Ishikawa (cell line): ENCODE data around the gene DENR.

Source experiments
- CEBPB ChIP-seq: IDR thresholded peaks from 2 replicates; pipeline ENCODE4 v1.6.1; 2012
- CREB1 ChIP-seq: IDR thresholded peaks from 2 replicates; pipeline ENCODE4 v1.6.1; 2012; ENCODE audit warnings: low read depth
- EGR1 ChIP-seq: IDR thresholded peaks from 2 replicates; pipeline ENCODE4 v1.6.1; 2012
- EP300 ChIP-seq: IDR thresholded peaks from 2 replicates; pipeline ENCODE4 v1.6.1; 2012; ENCODE audit warnings: borderline replicate concordance
- FOXM1 ChIP-seq: IDR thresholded peaks from 2 replicates; pipeline ENCODE4 v1.6.1; 2012; ENCODE audit warnings: low read depth, borderline replicate concordance
- NFIC ChIP-seq: IDR thresholded peaks from 2 replicates; pipeline ENCODE4 v1.6.1; 2012
- RAD21 ChIP-seq: IDR thresholded peaks from 2 replicates; pipeline ENCODE4 v1.6.1; 2012; ENCODE audit warnings: low read depth
- TAF1 ChIP-seq: IDR thresholded peaks from 2 replicates; pipeline ENCODE4 v1.6.1; 2012; ENCODE audit warnings: low read depth, mild to moderate bottlenecking
- TCF12 ChIP-seq: IDR thresholded peaks from 2 replicates; pipeline ENCODE4 v1.6.1; 2012; ENCODE audit warnings: low read depth
- TEAD4 ChIP-seq: IDR thresholded peaks from 2 replicates; pipeline ENCODE4 v1.6.1; 2012
- YY1 ChIP-seq: IDR thresholded peaks from 2 replicates; pipeline ENCODE4 v1.6.1; 2012; ENCODE audit warnings: low read depth
- ZBTB7A ChIP-seq: IDR thresholded peaks from 2 replicates; pipeline ENCODE4 v1.6.1; 2012; ENCODE audit warnings: low read depth
- TF ChIP-seq, protein P1 (sequence below): IDR thresholded peaks from 2 replicates; pipeline ENCODE4 v1.6.1; 2012
- TF ChIP-seq, protein P2 (sequence below): IDR thresholded peaks from 2 replicates; pipeline ENCODE4 v1.6.1; 2012; ENCODE audit warnings: low read depth, mild to moderate bottlenecking
- TF ChIP-seq, protein P3 (sequence below): IDR thresholded peaks from 2 replicates; pipeline ENCODE4 v1.6.1; 2012

The DENR gene

DNA sequence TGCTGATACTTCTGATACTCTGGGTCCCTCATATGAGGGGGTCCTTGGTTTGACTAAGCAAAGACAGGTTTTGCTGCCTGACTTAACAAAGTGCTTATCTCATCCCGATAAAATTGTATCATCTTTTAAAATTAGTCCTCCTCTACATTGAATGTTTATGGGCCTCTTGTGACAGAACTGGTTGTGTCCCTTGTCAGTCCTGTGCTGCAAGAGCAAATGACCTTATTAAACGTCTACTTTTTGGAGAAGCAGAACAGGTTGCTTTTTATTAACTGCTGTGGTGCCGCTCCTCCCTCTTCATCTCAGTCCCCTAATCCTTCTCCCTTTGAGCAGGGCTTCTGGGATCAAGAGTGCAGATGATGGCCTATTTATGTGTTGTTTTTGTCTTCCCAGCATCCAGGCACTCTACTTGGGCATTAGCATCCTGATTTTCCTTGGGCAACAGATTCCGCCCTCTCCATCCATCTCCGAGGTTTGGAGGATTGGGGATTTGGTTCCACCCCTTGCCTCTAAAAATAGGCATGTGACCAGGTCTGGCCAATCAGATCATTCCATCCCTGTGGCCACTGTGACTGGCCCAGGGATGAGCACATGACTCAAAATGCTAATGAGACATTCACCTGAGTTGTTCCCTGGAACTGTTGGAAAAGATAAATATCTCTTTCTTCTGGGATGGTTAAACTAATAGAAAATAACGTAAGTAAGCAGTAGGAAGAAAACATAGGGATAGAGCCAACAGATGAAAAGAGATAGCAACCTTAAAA is 2.9 kb upstream of the DENR start:
- no peak for TF ChIP-seq CEBPB
- TF ChIP-seq ZBTB7A: no peak
- TF ChIP-seq, protein P1, sequence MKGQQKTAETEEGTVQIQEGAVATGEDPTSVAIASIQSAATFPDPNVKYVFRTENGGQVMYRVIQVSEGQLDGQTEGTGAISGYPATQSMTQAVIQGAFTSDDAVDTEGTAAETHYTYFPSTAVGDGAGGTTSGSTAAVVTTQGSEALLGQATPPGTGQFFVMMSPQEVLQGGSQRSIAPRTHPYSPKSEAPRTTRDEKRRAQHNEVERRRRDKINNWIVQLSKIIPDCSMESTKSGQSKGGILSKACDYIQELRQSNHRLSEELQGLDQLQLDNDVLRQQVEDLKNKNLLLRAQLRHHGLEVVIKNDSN: peak; percentile 88

DNA sequence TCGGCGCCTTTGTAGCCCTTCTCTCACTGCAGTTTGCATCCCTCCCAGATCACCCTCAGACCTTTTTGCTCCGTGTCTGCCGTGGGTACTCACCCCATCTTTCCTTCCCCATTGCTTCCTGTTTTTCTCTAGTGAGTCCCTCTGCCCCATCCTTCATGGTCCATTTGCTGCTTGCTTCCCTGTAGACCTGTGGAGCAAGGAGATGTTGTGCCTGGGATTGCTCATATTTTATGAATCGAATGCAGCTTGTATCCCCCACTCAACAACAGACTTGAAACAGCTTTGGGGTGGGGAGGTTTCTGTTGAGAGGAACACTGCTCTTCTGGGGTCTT is 661 bp downstream of the DENR start:
- TF ChIP-seq, protein P2, sequence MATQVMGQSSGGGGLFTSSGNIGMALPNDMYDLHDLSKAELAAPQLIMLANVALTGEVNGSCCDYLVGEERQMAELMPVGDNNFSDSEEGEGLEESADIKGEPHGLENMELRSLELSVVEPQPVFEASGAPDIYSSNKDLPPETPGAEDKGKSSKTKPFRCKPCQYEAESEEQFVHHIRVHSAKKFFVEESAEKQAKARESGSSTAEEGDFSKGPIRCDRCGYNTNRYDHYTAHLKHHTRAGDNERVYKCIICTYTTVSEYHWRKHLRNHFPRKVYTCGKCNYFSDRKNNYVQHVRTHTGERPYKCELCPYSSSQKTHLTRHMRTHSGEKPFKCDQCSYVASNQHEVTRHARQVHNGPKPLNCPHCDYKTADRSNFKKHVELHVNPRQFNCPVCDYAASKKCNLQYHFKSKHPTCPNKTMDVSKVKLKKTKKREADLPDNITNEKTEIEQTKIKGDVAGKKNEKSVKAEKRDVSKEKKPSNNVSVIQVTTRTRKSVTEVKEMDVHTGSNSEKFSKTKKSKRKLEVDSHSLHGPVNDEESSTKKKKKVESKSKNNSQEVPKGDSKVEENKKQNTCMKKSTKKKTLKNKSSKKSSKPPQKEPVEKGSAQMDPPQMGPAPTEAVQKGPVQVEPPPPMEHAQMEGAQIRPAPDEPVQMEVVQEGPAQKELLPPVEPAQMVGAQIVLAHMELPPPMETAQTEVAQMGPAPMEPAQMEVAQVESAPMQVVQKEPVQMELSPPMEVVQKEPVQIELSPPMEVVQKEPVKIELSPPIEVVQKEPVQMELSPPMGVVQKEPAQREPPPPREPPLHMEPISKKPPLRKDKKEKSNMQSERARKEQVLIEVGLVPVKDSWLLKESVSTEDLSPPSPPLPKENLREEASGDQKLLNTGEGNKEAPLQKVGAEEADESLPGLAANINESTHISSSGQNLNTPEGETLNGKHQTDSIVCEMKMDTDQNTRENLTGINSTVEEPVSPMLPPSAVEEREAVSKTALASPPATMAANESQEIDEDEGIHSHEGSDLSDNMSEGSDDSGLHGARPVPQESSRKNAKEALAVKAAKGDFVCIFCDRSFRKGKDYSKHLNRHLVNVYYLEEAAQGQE: no peak

DNA sequence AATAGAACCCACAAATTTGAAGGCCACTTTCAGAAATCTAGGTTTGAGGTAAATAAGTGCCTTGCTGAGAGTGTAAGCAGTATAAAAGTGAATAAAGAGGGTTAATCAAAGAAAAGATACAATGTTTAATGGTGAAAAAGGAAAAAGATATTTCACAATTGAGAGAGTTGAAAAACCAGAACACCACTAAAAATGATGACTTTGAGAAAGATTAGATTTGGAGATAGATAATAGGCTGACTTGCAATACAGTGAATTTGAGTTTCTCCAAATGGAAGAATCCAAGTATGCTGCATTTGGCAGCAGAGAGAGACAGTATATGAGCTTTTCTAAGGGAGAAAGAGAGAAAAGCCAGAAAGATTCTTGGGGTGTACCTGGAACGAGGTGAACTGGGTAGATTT is 2.2 kb downstream of the DENR start:
- TF ChIP-seq NFIC (no peak), TCF12 (no peak), YY1 (no peak), CREB1 (no peak), FOXM1 (no peak), RAD21 (no peak), TAF1 (no peak), CEBPB (no peak), EP300 (no peak), EGR1 (no peak), ZBTB7A (no peak), TEAD4 (no peak)
- TF ChIP-seq, protein P2: no peak
- TF ChIP-seq, protein P1: no peak
- TF ChIP-seq, protein P3, sequence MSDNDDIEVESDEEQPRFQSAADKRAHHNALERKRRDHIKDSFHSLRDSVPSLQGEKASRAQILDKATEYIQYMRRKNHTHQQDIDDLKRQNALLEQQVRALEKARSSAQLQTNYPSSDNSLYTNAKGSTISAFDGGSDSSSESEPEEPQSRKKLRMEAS: no peak

DNA sequence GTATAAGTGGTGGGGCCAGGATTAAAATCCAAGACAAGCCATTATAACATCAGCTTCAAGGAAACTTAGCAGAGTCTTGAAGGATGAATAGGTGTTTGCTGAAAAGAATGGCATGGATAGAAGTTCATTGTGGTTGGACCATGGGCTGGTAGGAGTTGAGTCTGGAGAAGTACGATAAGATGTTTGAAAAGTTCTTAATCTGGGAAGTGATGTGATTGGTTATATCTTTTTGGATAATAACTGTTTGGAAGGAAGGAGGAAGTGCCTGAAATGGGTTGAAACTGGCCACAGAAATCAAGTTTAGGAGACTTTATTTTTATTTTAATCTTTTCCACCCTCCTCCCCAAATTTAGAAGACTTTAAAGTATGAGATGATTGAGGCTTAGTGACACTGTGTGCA is 4.9 kb downstream of the DENR start:
- no peak for TF ChIP-seq ZBTB7A
- TF ChIP-seq TEAD4: no peak
- no peak for TF ChIP-seq YY1
- no peak for TF ChIP-seq NFIC
- TF ChIP-seq TAF1: no peak
- TF ChIP-seq FOXM1: no peak
- TF ChIP-seq CREB1: no peak
- TF ChIP-seq, protein P1: no peak
- TF ChIP-seq, protein P2: no peak
- TF ChIP-seq RAD21: no peak
- no peak for TF ChIP-seq EP300
- no peak for TF ChIP-seq TCF12

DNA sequence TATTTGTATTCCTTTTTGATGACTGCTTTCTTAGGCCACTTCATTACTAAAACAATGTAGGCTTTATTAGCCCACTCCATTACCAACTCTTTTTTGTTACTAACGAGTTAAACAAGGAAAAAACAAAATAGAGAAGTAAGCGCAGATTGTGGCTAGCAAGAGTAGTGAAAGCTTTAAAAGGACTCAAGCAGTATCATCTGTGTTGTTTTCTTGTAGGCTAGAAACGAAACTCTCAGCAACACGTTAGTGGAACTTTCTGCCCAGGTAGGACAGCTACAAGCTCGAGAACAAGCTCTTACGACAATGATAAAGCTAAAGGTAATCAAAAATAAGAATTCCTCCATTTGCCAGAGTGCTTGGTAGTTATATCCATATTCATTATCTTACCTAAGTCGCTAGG is 32.9 kb downstream of the DENR start:
- no peak for TF ChIP-seq TCF12
- no peak for TF ChIP-seq CREB1
- TF ChIP-seq CEBPB: no peak
- TF ChIP-seq, protein P2: no peak
- no peak for TF ChIP-seq TAF1
- TF ChIP-seq NFIC: no peak
- no peak for TF ChIP-seq FOXM1
- TF ChIP-seq, protein P1: no peak
- TF ChIP-seq EP300: no peak
- no peak for TF ChIP-seq ZBTB7A
- no peak for TF ChIP-seq EGR1
- no peak for TF ChIP-seq RAD21
- no peak for TF ChIP-seq YY1
- TF ChIP-seq, protein P3: no peak
